ENCODE data around the gene SLC22A23.

The SLC22A23 gene

GRCh38 chr6:3410385-3411360 lies 46.2 kb downstream of the SLC22A23 start:
- H3K4me3 ChIP-seq (ENCODE audit: low read length), result no peak overlapping the region
- peak; percentile 55 for DNase-seq (ENCODE audit: low read depth, low spot score)

- no peak for DNase-seq (ENCODE audit: low read depth, low spot score)
- no peak overlapping the region for H3K4me3 ChIP-seq (ENCODE audit: low read length)
Measured at GRCh38 chr6:3409699-3410384, 47.0 kb downstream of the SLC22A23 start.

DNA sequence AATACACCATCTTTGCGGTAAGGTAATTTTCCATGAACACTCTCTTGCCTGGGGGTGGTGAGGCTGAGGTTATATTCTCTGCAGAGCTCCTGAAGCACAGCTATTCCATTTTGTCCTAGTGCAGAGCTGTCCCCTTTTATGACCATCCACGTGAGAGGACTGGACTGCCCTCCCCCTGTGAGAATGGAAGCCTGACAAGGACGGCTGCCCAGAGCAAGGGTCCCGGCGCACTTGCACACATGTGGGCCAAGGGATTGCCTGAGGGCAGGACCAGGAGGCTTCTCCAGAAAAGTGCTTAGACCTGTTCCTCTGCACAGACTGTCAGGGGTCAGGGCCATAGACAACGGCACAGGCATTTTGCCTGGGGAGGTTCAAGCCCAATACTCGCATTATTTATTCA lies 48.2 kb downstream of the SLC22A23 start:
- no peak for DNase-seq (ENCODE audit: low read depth, low spot score)
- H3K4me3 ChIP-seq (ENCODE audit: low read length), result no peak overlapping the region

DNA sequence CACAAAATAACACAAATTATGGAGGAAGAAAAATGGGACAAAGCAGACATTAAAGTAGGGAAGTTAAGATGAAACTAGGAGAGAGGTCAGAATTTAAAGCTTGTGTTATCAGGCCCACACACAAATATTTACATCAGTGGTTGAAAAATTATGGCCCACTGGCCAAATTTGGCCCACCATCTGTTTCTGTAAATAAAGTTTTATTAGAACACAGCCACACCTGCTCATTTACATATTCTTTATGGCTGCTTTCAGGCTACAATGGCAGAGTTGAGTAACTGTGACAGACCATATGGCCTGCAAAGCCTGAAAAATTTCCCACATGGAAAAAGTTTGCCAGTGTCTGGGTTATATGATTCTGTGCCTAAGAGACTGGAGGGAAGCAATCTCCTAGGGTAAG lies 49.0 kb downstream of the SLC22A23 start:
- H3K4me3 ChIP-seq (ENCODE audit: low read length), result no peak overlapping the region
- DNase-seq (ENCODE audit: low read depth, low spot score), result no peak

GRCh38 chr6:3406891-3407809 lies 49.7 kb downstream of the SLC22A23 start:
- DNase-seq (ENCODE audit: low read depth, low spot score), result no peak
- no peak overlapping the region for H3K4me3 ChIP-seq (ENCODE audit: low read length)

GRCh38 chr6:3406362-3406821 lies 50.5 kb downstream of the SLC22A23 start:
- no peak for DNase-seq (ENCODE audit: low read depth, low spot score)

DNA sequence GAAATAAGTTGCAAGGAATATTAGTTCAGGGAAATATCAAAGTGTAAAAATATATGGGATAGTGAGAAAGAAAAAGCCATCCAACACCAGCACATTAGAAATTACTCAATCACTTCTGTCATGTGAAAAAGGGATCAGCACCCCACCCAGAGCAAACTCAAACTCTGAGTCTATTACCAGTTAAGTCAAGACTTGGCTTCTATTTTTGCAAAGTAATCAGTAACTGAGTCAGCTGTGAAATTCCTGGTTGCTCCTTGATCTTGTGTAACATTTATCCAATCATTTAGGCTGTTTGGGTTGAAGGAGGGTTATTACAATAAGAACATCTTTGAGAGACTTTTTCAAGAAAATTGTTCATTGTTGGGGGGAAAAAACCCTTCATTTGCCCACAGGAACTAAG lies 51.2 kb downstream of the SLC22A23 start:
- DNase-seq (ENCODE audit: low read depth, low spot score), result no peak
- no peak overlapping the region for H3K4me3 ChIP-seq (ENCODE audit: low read length)

More at GRCh38 chr6:3406362-3406821, 50.5 kb downstream of the SLC22A23 start:
- H3K4me3 ChIP-seq (ENCODE audit: low read length), result no peak overlapping the region

GRCh38 chr6:3405182-3405518 lies 51.7 kb downstream of the SLC22A23 start:
- DNase-seq (ENCODE audit: low read depth, low spot score), result no peak
- no peak overlapping the region for H3K4me3 ChIP-seq (ENCODE audit: low read length)

GRCh38 chr6:3403238-3404173 lies 53.3 kb downstream of the SLC22A23 start:
- no peak overlapping the region for H3K4me3 ChIP-seq (ENCODE audit: low read length)
- DNase-seq (ENCODE audit: low read depth, low spot score), result no peak

DNA sequence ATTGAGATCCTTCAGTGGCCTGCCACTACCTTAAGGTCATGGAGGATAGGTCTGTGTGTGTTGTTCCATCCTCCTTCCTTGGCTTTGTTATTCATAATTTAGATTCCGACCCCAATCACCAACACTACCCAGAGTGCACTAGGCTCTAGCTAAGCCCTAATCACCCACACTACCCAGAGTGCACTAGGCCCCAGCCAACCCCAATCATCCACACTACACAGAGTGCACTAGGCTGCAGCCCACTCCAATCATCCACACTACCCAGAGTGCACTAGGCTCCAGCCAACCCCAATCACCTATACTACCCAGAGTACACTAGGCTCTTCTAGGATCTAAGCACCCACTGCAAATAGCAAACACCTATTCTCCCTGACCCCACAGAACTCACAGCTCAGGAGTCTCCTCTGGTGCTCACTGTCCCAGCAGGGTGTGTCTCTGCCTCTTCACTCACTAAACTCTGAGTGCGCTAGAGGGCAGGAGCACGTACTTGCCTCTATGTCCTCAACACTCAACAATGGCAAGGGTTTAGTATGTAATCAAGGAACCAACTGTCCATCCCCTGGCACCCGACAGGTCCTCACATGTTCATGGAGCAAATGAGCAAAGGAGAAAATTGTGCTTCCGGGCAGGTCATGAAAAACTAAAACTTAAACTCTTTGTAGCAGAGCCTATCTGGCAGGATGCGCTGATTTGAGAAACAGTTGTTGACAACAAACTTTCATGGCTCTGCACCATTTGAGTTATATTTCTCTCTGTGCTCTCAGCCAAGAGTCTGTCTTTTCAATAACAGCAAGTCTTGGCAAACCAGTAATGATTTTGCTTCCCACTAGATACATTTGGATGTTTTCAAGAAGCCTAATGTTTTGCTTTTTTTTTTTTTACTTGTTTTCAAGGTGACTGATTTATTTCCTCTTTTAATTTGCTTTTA lies 54.3 kb downstream of the SLC22A23 start:
- DNase-seq (ENCODE audit: low read depth, low spot score), result no peak
- no peak overlapping the region for H3K4me3 ChIP-seq (ENCODE audit: low read length)

- no peak for DNase-seq (ENCODE audit: low read depth, low spot score)
- H3K4me3 ChIP-seq (ENCODE audit: low read length), result no peak overlapping the region
Measured at GRCh38 chr6:3400162-3400561, 56.7 kb downstream of the SLC22A23 start.

- H3K4me3 ChIP-seq (ENCODE audit: low read length), result no peak overlapping the region
- no peak for DNase-seq (ENCODE audit: low read depth, low spot score)
Measured at GRCh38 chr6:3398755-3399696, 57.8 kb downstream of the SLC22A23 start.

DNA sequence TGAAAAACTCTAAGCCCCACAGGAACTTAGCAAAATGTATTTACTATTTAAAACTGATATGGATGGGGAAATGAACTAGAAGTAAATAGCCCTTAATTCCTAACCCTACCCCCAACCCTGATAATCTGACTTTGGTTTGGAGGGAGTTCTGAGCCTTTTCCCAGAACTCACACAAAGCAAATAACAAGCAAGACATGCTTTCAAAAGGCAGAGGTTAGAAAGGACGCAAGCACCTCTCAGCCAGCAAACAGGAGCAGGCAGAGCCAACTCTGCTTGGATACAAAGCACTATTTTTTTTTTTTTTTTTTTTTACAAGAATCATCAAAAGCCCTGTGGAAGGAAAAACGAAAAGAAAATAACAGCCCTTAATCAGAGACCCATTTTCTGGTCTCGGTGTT lies 58.7 kb downstream of the SLC22A23 start:
- no peak overlapping the region for H3K4me3 ChIP-seq (ENCODE audit: low read length)
- no peak for DNase-seq (ENCODE audit: low read depth, low spot score)

DNA sequence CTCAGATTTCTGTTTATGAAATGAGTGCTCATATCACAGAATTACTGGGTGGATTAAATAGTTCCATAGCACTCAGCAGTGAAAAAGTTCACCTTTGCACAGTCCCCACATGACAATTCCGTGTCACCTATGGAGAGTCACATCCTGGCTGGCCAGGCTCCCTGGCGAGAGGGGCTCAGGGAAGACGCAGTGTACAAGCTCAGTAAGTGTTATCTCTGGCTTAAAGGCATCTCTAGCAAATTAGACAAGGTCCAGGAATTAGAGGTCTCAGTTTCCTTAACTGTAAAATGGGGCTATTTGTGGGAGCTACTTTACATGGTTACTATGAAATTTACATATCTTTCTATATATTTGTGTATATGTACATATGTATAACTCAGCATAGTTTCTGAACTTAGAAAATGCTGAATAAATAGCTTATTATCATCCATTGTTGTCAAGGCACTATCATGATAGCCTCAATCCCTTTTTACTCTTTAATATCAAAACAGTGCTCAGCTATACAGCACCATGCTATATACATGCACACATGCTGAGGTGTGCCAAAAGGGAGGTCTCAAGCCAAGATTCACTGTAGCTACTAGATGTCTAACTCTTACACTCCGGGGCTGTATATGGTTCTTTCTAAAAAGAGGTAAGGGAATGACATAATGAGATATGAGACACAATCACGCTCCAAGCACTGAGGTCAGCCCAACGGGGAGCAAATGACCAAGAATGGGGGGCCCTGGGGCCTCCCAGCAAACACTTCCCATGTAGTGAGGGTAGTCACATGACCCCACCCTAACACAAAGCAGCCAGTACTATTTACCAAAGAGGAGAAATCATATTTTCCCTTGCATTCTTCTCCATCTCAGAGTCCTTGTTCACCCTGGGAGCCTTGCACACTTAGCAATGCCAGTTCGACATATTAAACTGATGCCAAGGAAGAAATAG lies 59.4 kb downstream of the SLC22A23 start:
- DNase-seq (ENCODE audit: low read depth, low spot score), result no peak
- H3K4me3 ChIP-seq (ENCODE audit: low read length), result no peak overlapping the region

DNA sequence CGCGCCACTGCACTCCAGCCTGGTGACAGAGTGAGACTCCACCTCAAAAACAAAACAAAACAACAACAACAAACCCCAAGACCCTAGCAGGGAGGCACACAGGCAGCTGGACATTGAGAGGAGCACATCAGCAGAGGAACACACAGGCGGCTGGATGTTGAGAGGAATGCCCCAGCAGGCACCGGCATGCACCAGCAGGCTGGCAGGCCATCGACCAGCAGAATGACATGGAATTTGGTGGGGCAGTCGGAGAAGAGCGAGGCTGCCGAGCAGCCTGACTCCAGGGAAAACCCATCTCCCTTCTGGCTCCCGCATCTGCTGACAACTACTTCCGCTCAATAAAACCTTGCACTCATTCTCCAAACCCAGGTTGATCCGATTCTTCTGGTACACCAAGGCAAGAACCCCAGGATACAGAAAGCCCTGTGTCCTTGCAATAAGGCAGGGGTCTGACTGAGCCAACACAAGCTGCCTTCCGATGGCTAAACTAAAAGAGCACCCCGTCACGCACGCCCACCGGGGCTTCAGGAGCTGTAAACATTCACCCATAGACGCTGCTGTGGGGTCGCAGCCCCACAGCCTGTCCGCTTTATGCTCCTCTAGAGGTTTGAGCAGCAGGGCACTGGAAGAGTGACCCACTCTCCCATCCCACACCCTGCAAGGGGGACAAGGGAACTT lies 60.2 kb downstream of the SLC22A23 start:
- H3K4me3 ChIP-seq (ENCODE audit: low read length), result no peak overlapping the region
- no peak for DNase-seq (ENCODE audit: low read depth, low spot score)

All from Jurkat, Clone E6-1 (cell line).